ENCODE measurements around the gene ULK3.

DNA sequence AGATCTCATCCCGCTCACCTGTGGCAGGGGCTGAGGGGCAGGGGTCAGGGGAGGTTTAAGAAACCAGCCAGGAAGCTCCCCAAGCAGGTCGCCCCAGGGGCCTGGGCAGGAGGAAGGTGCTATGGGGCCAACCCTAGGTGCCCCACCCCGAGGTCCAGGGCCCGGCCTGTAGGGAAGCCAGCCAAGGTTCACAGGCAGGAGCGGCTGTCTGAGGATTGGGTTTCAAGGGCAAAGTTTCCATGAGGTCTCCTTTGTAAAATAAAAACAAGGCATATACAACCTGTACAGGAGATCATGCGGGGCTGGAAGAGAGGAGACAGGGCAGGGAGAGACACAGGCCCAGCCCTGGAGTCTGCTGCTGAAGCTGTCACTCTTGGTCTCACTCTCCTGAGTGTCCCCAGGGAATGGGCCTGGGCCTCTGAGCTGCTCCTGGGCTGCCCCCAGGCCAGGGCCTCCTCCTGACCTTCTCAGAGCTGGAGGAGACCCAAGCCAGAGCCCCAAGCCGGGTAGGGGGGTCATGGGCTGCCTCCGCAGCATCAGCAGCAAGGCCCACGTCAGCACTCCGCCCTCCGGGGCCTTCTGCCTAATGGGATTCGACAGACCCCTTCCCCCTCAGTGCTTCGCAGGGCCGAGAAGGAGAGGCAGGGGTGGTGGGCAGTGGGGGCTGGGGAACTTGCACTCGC is 11.0 kb downstream of the ULK3 start:
- TF ChIP-seq, protein P1, sequence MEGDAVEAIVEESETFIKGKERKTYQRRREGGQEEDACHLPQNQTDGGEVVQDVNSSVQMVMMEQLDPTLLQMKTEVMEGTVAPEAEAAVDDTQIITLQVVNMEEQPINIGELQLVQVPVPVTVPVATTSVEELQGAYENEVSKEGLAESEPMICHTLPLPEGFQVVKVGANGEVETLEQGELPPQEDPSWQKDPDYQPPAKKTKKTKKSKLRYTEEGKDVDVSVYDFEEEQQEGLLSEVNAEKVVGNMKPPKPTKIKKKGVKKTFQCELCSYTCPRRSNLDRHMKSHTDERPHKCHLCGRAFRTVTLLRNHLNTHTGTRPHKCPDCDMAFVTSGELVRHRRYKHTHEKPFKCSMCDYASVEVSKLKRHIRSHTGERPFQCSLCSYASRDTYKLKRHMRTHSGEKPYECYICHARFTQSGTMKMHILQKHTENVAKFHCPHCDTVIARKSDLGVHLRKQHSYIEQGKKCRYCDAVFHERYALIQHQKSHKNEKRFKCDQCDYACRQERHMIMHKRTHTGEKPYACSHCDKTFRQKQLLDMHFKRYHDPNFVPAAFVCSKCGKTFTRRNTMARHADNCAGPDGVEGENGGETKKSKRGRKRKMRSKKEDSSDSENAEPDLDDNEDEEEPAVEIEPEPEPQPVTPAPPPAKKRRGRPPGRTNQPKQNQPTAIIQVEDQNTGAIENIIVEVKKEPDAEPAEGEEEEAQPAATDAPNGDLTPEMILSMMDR (IDR thresholded peaks at IDR 0.05): no peak
- TF ChIP-seq POLR2A (IDR thresholded peaks at IDR 0.05): no peak

All from esophagus squamous epithelium (tissue), 4 donors.